SK-N-SH (cell line): ENCODE results near the gene SP9. TPM values are rescaled to one million over a fixed set of nuclear protein-coding genes. Genes with fewer than 3 reads are reported as not detected.

Source experiments
- CTCF ChIA-PET: fragments of 300-600, 350-600 bp; formaldehyde crosslinking; extraction: SDS; loops from one replicate; lab custom pipeline; 2021; lab: Yijun Ruan, JAX
- POLR2A ChIA-PET: fragments of 350-600 bp; sonication (Branson Sonifier 250); formaldehyde crosslinking; extraction: SDS; loops from one replicate; lab custom pipeline; 2020; ENCODE audit warnings: antibody characterized with exemption, inconsistent platforms; lab: Yijun Ruan, JAX
- DNase-seq: peaks from one replicate; pipeline ENCODE4 v3.0.0; 2012
- H2AFZ ChIP-seq: fragments of 200-600 bp; sonication (generic); 2 replicates; pipeline ENCODE4 v1.8.1; 2016; ENCODE audit warnings: antibody characterized with exemption, mild to moderate bottlenecking, low read depth
- H3F3A ChIP-seq: fragments of 200-600 bp; sonication (generic); replicated peaks from 2 replicates; pipeline ENCODE3; 2016; ENCODE audit warnings: antibody characterized with exemption, mild to moderate bottlenecking; ENCODE audit not compliant: insufficient read depth
- H3K27ac ChIP-seq, 2 experiments: fragments of 200-500 bp in 1 of 2; fragments of 200-600 bp in 1 of 2; sonication (Bioruptor generic) in 1 of 2; sonication (generic), shearing (Covaris generic) in 1 of 2; 2 replicates each; pipeline versions ENCODE4 v1.5.1 to v1.6.1; 2014 to 2016; ENCODE audit warnings: low read depth in 2 of 2, inconsistent platforms in 1 of 2, low read length in 1 of 2, mild to moderate bottlenecking in 1 of 2, mixed read lengths in 1 of 2
- H3K27me3 ChIP-seq: fragments of 200-600 bp; sonication (generic), shearing (Covaris generic); 2 replicates; pipeline ENCODE4 v1.6.1; 2016; ENCODE audit warnings: mixed run types; ENCODE audit not compliant: insufficient read depth
- H3K36me3 ChIP-seq, 2 experiments: fragments of 200-500 bp in 1 of 2; fragments of 200-600 bp in 1 of 2; sonication (Bioruptor generic) in 1 of 2; sonication (generic) in 1 of 2; replicated peaks in 1 of 2; 2 replicates each; pipeline versions ENCODE3 to v1.5.1; 2014 to 2016; ENCODE audit warnings: low read length in 1 of 2, mild to moderate bottlenecking in 1 of 2; ENCODE audit not compliant: insufficient read depth in 2 of 2, control insufficient read depth in 1 of 2
- H3K4me1 ChIP-seq, 2 experiments: fragments of 200-500 bp in 1 of 2; fragments of 200-600 bp in 1 of 2; sonication (Bioruptor generic) in 1 of 2; sonication (generic), shearing (Covaris generic) in 1 of 2; 2 replicates each; pipeline versions ENCODE4 v1.5.1 to v1.6.1; 2014 to 2016; ENCODE audit warnings: low read depth in 1 of 2, low read length in 1 of 2, mixed run types in 1 of 2; ENCODE audit not compliant: insufficient read depth in 2 of 2, control insufficient read depth in 1 of 2
- H3K4me2 ChIP-seq: fragments of 200-600 bp; sonication (generic), shearing (Covaris generic); 2 replicates; pipeline ENCODE4 v1.6.1; 2017; ENCODE audit warnings: mixed run types
- H3K4me3 ChIP-seq, 2 experiments: fragments of 200-500 bp in 1 of 2; fragments of 200-600 bp in 1 of 2; sonication (Bioruptor generic) in 1 of 2; sonication (generic), shearing (Covaris generic) in 1 of 2; 2 replicates each; pipeline versions ENCODE4 v1.5.1 to v1.8.1; 2014 to 2016; ENCODE audit warnings: low read depth in 2 of 2, inconsistent platforms in 1 of 2, low read length in 1 of 2, mild to moderate bottlenecking in 1 of 2, mixed read lengths in 1 of 2, moderate library complexity in 1 of 2
- H3K79me2 ChIP-seq: fragments of 200-600 bp; sonication (generic); 2 replicates; pipeline ENCODE4 v1.8.1; 2017; ENCODE audit warnings: mild to moderate bottlenecking; ENCODE audit not compliant: insufficient read depth
- H3K9ac ChIP-seq: fragments of 200-600 bp; sonication (generic); 2 replicates; pipeline ENCODE4 v1.6.1; 2017; ENCODE audit warnings: mixed run types
- H3K9me2 ChIP-seq: fragments of 200-600 bp; sonication (generic); 2 replicates; pipeline ENCODE4 v1.6.1; 2017; ENCODE audit warnings: mixed run types
- H3K9me3 ChIP-seq: fragments of 200-600 bp; sonication (generic); 2 replicates; pipeline ENCODE4 v1.6.1; 2017; ENCODE audit warnings: mixed run types, mild to moderate bottlenecking, moderate library complexity
- H4K20me1 ChIP-seq: fragments of 200-600 bp; sonication (generic); 2 replicates; pipeline ENCODE4 v1.6.1; 2017; ENCODE audit warnings: mild to moderate bottlenecking, mixed run types; ENCODE audit not compliant: insufficient read depth
- ELF1 ChIP-seq: IDR thresholded peaks from 2 replicates; pipeline ENCODE4 v1.4.0; 2012
- EZH2phosphoT487 ChIP-seq: fragments of 200-600 bp; sonication (generic); IDR thresholded peaks from 2 replicates; pipeline ENCODE4 v1.6.1; 2017; ENCODE audit warnings: low read depth, mixed run types, mild to moderate bottlenecking, antibody characterized with exemption, moderate library complexity, borderline replicate concordance
- FOXJ3 ChIP-seq: sonication (generic); formaldehyde crosslinking; IDR thresholded peaks from 2 replicates; pipeline ENCODE4 v1.5.1; 2020; ENCODE audit warnings: mild to moderate bottlenecking, missing genetic modification reagents
- FOXM1 ChIP-seq: IDR thresholded peaks from 2 replicates; pipeline ENCODE4 v1.4.0; 2012; ENCODE audit warnings: low read depth, mild to moderate bottlenecking
- MXI1 ChIP-seq: IDR thresholded peaks from 2 replicates; pipeline ENCODE4 v1.6.1; 2012; ENCODE audit warnings: mild to moderate bottlenecking, low read depth, low read length, improper control_type of control experiment
- NFIC ChIP-seq: IDR thresholded peaks from 2 replicates; pipeline ENCODE4 v1.4.0; 2012; ENCODE audit warnings: borderline replicate concordance
- POLR2AphosphoS5 ChIP-seq: IDR thresholded peaks from 2 replicates; pipeline ENCODE4 v1.6.1; 2012; ENCODE audit warnings: low read depth, low read length
- RAD21 ChIP-seq: IDR thresholded peaks from 2 replicates; pipeline ENCODE4 v1.6.1; 2012; ENCODE audit warnings: mild to moderate bottlenecking, low read length
- RXRA ChIP-seq: IDR thresholded peaks from 2 replicates; pipeline ENCODE4 v1.4.0; 2012; ENCODE audit warnings: low read depth, mild to moderate bottlenecking, borderline replicate concordance
- SMC3 ChIP-seq: IDR thresholded peaks from 2 replicates; pipeline ENCODE4 v1.6.1; 2012; ENCODE audit warnings: low read depth, low read length, improper control_type of control experiment
- TAF1 ChIP-seq: IDR thresholded peaks from 2 replicates; pipeline ENCODE4 v1.6.1; 2012; ENCODE audit warnings: low read depth, mild to moderate bottlenecking, low read length, moderate library complexity, borderline replicate concordance
- WGBS: methylation state at CpG from one replicate; pipeline ENCODE4 v1.1.6; 2017; ENCODE audit warnings: low lambda C conversion rate; 5-methylcytosine and 5-hydroxymethylcytosine counted together
- polyA plus RNA-seq, 3 experiments: library from polyadenylated mRNA; depleted of rRNA; stranded (reverse); fragments of >200 nt; gene quantifications; 2 replicates each; pipeline ENCODE4 v1.2.3, GENCODE V29; 2012
- TF ChIP-seq, protein P1 (sequence below): fragments of 200-600 bp; sonication (generic); IDR thresholded peaks from 2 replicates; pipeline ENCODE4 v1.6.1; 2017; ENCODE audit warnings: antibody characterized with exemption, mild to moderate bottlenecking, moderate library complexity
- TF ChIP-seq, protein P2 (sequence below): IDR thresholded peaks from 2 replicates; pipeline ENCODE4; 2012
- TF ChIP-seq, protein P3 (sequence below): IDR thresholded peaks from 2 replicates; pipeline ENCODE4 v1.6.1; 2012; ENCODE audit warnings: mild to moderate bottlenecking, low read depth, low read length, moderate library complexity
- TF ChIP-seq, protein P4 (sequence below): IDR thresholded peaks from 2 replicates; pipeline ENCODE4 v1.4.0; 2012; ENCODE audit warnings: low read depth
- TF ChIP-seq, protein P5 (sequence below): fragments of 150-350 bp; IDR thresholded peaks from 2 replicates; pipeline ENCODE4 v1.6.1; 2016; ENCODE audit warnings: mild to moderate bottlenecking, low read depth, low read length

Gene SP9
- polyA plus RNA-seq, 1 of the 3 experiments (the other 2 are of a cell fraction): not detected

DNA sequence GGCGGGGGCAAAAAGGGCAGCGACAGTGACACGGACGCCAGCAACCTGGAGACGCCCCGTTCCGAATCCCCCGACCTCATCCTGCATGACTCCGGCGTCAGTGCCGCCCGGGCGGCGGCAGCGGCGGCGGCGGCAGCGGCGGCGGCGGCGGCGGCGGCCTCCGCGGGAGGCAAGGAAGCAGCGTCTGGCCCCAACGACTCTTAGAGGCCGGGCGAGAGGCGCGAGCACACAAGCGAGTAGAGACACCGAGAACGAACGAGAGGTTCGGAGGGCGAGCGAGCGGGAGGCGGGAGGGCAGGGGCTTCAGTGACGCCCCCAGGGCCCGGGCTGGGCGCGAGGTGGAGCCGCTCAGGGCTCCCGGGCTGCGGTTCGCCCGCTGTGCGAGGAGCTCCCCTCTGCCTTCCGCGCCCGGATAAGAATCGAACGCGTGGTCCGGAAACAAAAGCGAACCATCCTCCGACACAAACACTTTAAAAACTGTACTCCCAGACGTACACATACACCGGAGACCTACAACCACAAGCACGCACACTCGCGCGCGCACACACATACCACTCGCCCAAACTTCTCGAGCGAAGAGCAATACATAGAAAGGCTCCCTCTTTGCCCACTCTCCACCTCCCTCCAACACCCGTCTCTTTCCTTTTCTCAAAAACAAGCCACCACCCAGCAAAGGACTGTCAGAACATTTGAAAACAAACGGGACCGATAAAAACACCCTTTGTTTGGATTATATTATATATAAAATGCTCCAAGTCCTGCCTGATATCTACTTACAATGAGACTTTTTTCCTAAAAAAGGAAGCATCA is 2.8 kb downstream of the SP9 start:
- Histone ChIP-seq H3K27ac (no peak overlapping the region), H4K20me1 (peaks cover 21% of the 10 kb centered on the region), H3K4me3 (peak overlapping the region in 1 of 2 experiments; percentile 28; a peak in 1 of 4 replicates), H3K36me3 (no peaks in the 10 kb centered on the region), H3K9me2 (no peaks in the 10 kb centered on the region), H3K4me1 (peaks cover 0 to 44% of the 10 kb centered on the region in 2 experiments; a peak in 1 of 4 replicates), H3K4me2 (peak overlapping the region; percentile 69; the same call in 1 of the 2 replicates), H3K9ac (no peak overlapping the region), H3K27me3 (peaks cover 95% of the 10 kb centered on the region), H3K9me3 (no peaks in the 10 kb centered on the region), H2AFZ (no peak overlapping the region), H3F3A (peaks cover 4% of the 10 kb centered on the region), H3K79me2 (no peaks in the 10 kb centered on the region)
- WGBS: under 1% methylated on average over 16 of the region's 74 CpGs
- DNase-seq: peak; percentile 70
- no peak for TF ChIP-seq NFIC
- peak; percentile 80; the same call in 1 of the 2 replicates for TF ChIP-seq EZH2phosphoT487
- no peak for TF ChIP-seq TAF1
- no peak for TF ChIP-seq FOXJ3 (CRISPR knock-in tag)
- ChIA-PET POLR2A (no interaction called here), CTCF (interaction anchor here (0.6 to 2.6 kb wide), 6 partner anchors 9 to 1531 kb away, joined by 3 to 8 read pairs (median 3); no protein-coding TSS in a partner anchor)

DNA sequence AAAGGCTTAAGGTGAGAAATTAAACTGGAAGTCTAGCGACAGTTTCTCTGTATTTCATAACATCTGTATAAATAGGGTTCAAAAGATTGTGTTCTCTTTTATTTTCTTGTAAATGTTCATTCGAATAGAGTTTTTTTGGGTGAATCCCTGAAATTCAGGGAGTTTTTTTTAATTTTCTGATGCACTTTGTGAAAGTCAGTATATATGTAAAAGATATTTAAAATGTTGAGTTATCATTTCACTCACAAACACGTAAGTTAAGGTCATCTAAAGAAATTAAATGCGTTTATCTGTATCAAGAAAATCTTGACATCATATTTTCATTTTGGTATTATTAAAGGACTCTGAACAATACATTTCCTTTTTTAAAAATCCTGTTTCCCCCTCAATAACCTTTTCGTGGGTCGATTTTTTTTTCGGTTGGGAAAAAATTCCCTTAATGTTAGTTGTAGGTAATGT is 3.4 kb downstream of the SP9 start:
- ChIA-PET CTCF (interaction anchor here (7.9 kb wide), 1 partner anchor 936 kb away, joined by 103 read pairs; no protein-coding TSS in a partner anchor), POLR2A (no interaction called here)
- TF ChIP-seq ELF1: no peak
- TF ChIP-seq, protein P1, sequence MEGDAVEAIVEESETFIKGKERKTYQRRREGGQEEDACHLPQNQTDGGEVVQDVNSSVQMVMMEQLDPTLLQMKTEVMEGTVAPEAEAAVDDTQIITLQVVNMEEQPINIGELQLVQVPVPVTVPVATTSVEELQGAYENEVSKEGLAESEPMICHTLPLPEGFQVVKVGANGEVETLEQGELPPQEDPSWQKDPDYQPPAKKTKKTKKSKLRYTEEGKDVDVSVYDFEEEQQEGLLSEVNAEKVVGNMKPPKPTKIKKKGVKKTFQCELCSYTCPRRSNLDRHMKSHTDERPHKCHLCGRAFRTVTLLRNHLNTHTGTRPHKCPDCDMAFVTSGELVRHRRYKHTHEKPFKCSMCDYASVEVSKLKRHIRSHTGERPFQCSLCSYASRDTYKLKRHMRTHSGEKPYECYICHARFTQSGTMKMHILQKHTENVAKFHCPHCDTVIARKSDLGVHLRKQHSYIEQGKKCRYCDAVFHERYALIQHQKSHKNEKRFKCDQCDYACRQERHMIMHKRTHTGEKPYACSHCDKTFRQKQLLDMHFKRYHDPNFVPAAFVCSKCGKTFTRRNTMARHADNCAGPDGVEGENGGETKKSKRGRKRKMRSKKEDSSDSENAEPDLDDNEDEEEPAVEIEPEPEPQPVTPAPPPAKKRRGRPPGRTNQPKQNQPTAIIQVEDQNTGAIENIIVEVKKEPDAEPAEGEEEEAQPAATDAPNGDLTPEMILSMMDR: no peak
- TF ChIP-seq, protein P2, sequence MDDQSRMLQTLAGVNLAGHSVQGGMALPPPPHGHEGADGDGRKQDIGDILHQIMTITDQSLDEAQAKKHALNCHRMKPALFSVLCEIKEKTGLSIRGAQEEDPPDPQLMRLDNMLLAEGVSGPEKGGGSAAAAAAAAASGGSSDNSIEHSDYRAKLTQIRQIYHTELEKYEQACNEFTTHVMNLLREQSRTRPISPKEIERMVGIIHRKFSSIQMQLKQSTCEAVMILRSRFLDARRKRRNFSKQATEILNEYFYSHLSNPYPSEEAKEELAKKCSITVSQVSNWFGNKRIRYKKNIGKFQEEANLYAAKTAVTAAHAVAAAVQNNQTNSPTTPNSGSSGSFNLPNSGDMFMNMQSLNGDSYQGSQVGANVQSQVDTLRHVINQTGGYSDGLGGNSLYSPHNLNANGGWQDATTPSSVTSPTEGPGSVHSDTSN: no peak
- TF ChIP-seq, protein P3, sequence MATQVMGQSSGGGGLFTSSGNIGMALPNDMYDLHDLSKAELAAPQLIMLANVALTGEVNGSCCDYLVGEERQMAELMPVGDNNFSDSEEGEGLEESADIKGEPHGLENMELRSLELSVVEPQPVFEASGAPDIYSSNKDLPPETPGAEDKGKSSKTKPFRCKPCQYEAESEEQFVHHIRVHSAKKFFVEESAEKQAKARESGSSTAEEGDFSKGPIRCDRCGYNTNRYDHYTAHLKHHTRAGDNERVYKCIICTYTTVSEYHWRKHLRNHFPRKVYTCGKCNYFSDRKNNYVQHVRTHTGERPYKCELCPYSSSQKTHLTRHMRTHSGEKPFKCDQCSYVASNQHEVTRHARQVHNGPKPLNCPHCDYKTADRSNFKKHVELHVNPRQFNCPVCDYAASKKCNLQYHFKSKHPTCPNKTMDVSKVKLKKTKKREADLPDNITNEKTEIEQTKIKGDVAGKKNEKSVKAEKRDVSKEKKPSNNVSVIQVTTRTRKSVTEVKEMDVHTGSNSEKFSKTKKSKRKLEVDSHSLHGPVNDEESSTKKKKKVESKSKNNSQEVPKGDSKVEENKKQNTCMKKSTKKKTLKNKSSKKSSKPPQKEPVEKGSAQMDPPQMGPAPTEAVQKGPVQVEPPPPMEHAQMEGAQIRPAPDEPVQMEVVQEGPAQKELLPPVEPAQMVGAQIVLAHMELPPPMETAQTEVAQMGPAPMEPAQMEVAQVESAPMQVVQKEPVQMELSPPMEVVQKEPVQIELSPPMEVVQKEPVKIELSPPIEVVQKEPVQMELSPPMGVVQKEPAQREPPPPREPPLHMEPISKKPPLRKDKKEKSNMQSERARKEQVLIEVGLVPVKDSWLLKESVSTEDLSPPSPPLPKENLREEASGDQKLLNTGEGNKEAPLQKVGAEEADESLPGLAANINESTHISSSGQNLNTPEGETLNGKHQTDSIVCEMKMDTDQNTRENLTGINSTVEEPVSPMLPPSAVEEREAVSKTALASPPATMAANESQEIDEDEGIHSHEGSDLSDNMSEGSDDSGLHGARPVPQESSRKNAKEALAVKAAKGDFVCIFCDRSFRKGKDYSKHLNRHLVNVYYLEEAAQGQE: no peak
- TF ChIP-seq, protein P4, sequence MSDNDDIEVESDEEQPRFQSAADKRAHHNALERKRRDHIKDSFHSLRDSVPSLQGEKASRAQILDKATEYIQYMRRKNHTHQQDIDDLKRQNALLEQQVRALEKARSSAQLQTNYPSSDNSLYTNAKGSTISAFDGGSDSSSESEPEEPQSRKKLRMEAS: no peak
- TF ChIP-seq TAF1: no peak
- TF ChIP-seq, protein P5, sequence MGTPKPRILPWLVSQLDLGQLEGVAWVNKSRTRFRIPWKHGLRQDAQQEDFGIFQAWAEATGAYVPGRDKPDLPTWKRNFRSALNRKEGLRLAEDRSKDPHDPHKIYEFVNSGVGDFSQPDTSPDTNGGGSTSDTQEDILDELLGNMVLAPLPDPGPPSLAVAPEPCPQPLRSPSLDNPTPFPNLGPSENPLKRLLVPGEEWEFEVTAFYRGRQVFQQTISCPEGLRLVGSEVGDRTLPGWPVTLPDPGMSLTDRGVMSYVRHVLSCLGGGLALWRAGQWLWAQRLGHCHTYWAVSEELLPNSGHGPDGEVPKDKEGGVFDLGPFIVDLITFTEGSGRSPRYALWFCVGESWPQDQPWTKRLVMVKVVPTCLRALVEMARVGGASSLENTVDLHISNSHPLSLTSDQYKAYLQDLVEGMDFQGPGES: no peak
- no peak for TF ChIP-seq POLR2AphosphoS5
- TF ChIP-seq SMC3: no peak
- no peak for TF ChIP-seq FOXM1
- TF ChIP-seq MXI1: no peak
- TF ChIP-seq NFIC: no peak
- no peak for TF ChIP-seq RXRA
- no peak for TF ChIP-seq RAD21
- no peak for TF ChIP-seq EZH2phosphoT487
- Histone ChIP-seq H3K27ac (no peak overlapping the region), H3K27me3 (peaks cover 92% of the 10 kb centered on the region), H3K4me1 (peaks cover 0 to 44% of the 10 kb centered on the region in 2 experiments; a peak in 1 of 4 replicates), H3K4me2 (no peak overlapping the region), H3K9me3 (no peaks in the 10 kb centered on the region), H3F3A (peaks cover 4% of the 10 kb centered on the region), H3K79me2 (no peaks in the 10 kb centered on the region), H2AFZ (no peak overlapping the region), H3K9ac (no peak overlapping the region), H3K9me2 (no peaks in the 10 kb centered on the region), H4K20me1 (peaks cover 21% of the 10 kb centered on the region), H3K36me3 (no peaks in the 10 kb centered on the region), H3K4me3 (no peak overlapping the region)
- 9% methylated on average over 7 of the region's 7 CpGs for WGBS
- DNase-seq: no peak
